Liver (tissue), 9 donors: Measurements from ENCODE around the gene LTBP2. TPM values are rescaled to one million over a fixed set of nuclear protein-coding genes. Genes with fewer than 3 reads are reported as not detected.

Experiments
- DNase-seq: peaks from one replicate; pipeline ENCODE4 v3.0.0-alpha.2; 2017; ENCODE audit warnings: low spot score
- H3K27ac ChIP-seq, 2 donors: one replicate each; pipeline ENCODE4 v1.7.0; 2013; ENCODE audit warnings: inconsistent platforms in 2 of 2, low read length in 2 of 2, control low read depth in 1 of 2, low read depth in 1 of 2, mild to moderate bottlenecking in 1 of 2
- H3K27me3 ChIP-seq, 4 donors: one replicate each; pipeline versions ENCODE4 v1.6.1 to v1.7.0; 2013; ENCODE audit warnings: low read length in 3 of 4, inconsistent platforms in 1 of 4, mild to moderate bottlenecking in 1 of 4, moderate library complexity in 1 of 4; ENCODE audit not compliant: control insufficient read depth in 4 of 4, insufficient read depth in 4 of 4
- H3K36me3 ChIP-seq, 4 donors: one replicate each; pipeline versions ENCODE4 v1.6.1 to v1.7.0; 2013; ENCODE audit warnings: low read length in 3 of 4, mild to moderate bottlenecking in 3 of 4, low read depth in 1 of 4, moderate library complexity in 1 of 4; ENCODE audit not compliant: control insufficient read depth in 4 of 4, insufficient read depth in 3 of 4
- H3K4me1 ChIP-seq, 4 donors: one replicate each; pipeline versions ENCODE4 v1.6.1 to v1.7.0; 2013; ENCODE audit warnings: low read length in 3 of 4, mild to moderate bottlenecking in 3 of 4, moderate library complexity in 1 of 4; ENCODE audit not compliant: control insufficient read depth in 4 of 4, insufficient read depth in 4 of 4
- H3K4me3 ChIP-seq, 3 donors: one replicate each; pipeline versions ENCODE4 v1.6.1 to v1.7.0; 2013; ENCODE audit warnings: low read length in 3 of 3, control low read depth in 1 of 3, low read depth in 1 of 3, mild to moderate bottlenecking in 1 of 3
- H3K9ac ChIP-seq, 2 donors: one replicate each; pipeline ENCODE4 v1.7.0; 2013; ENCODE audit warnings: low read length in 2 of 2, mild to moderate bottlenecking in 2 of 2, moderate library complexity in 2 of 2, control low read depth in 1 of 2, low read depth in 1 of 2
- H3K9me3 ChIP-seq, 4 donors: one replicate each; pipeline versions ENCODE4 v1.6.1 to v1.7.0; 2013; ENCODE audit warnings: low read length in 3 of 4; ENCODE audit not compliant: control insufficient read depth in 4 of 4
- EGR1 ChIP-seq, 2 donors: IDR thresholded peaks; 2 replicates each; pipeline ENCODE4 v1.6.1; 2016 to 2018; ENCODE audit warnings: antibody characterized with exemption in 2 of 2, low read depth in 2 of 2
- FOXA1 ChIP-seq: IDR thresholded peaks from 2 replicates; pipeline ENCODE4 v1.6.1; 2016; ENCODE audit warnings: antibody characterized with exemption
- FOXA2 ChIP-seq: IDR thresholded peaks from 2 replicates; pipeline ENCODE4 v1.6.1; 2016; ENCODE audit warnings: antibody characterized with exemption
- GABPA ChIP-seq, 2 donors: IDR thresholded peaks in 1 of 2; conservative IDR thresholded peaks in 1 of 2; 2 replicates each; pipeline ENCODE4 v1.6.1; 2016; ENCODE audit warnings: antibody characterized with exemption in 2 of 2, mild to moderate bottlenecking in 1 of 2, moderate library complexity in 1 of 2
- HNF4A ChIP-seq, 2 donors: conservative IDR thresholded peaks; 2 replicates each; pipeline ENCODE4 v1.6.1; 2016; ENCODE audit warnings: antibody characterized with exemption in 2 of 2, mild to moderate bottlenecking in 2 of 2
- HNF4G ChIP-seq: IDR thresholded peaks from 2 replicates; pipeline ENCODE4 v1.6.1; 2016; ENCODE audit warnings: antibody characterized with exemption
- JUND ChIP-seq, 2 donors: IDR thresholded peaks; 2 replicates each; pipeline ENCODE4 v1.6.1; 2016; ENCODE audit warnings: antibody characterized with exemption in 2 of 2
- NR2F2 ChIP-seq: IDR thresholded peaks from 2 replicates; pipeline ENCODE4 v1.6.1; 2016; ENCODE audit warnings: antibody characterized with exemption
- RAD21 ChIP-seq, 2 donors: IDR thresholded peaks; 2 replicates each; pipeline ENCODE4 v1.6.1; 2016; ENCODE audit warnings: antibody characterized with exemption in 2 of 2, mild to moderate bottlenecking in 2 of 2
- REST ChIP-seq: IDR thresholded peaks from 2 replicates; pipeline ENCODE4 v1.6.1; 2016; ENCODE audit warnings: antibody characterized with exemption, mild to moderate bottlenecking
- RXRA ChIP-seq, 2 donors: IDR thresholded peaks; 2 replicates each; pipeline ENCODE4 v1.6.1; 2017 to 2018; ENCODE audit warnings: antibody characterized with exemption in 2 of 2, mild to moderate bottlenecking in 1 of 2
- SP1 ChIP-seq: IDR thresholded peaks from 2 replicates; pipeline ENCODE4 v1.6.1; 2018; ENCODE audit warnings: antibody characterized with exemption, mild to moderate bottlenecking
- TAF1 ChIP-seq: conservative IDR thresholded peaks from 2 replicates; pipeline ENCODE4 v1.6.1; 2016; ENCODE audit warnings: antibody characterized with exemption, mild to moderate bottlenecking
- YY1 ChIP-seq: IDR thresholded peaks from 2 replicates; pipeline ENCODE4 v1.6.1; 2016; ENCODE audit warnings: antibody characterized with exemption, mild to moderate bottlenecking
- WGBS: extraction: QIAGEN DNeasy Blood & Tissue Kit; methylation state at CpG from one replicate; pipeline ENCODE4 v1.1.7; 2013; 5-methylcytosine and 5-hydroxymethylcytosine counted together
- polyA plus RNA-seq, 2 donors: library from polyadenylated mRNA; stranded (reverse) in 1 of 2; unstranded in 1 of 2; fragments of 200-250 nt in 1 of 2; fragments of >200 nt in 1 of 2; fragmentation: Nextera tagmentation in 1 of 2; extraction: Ambion mirVana in 1 of 2; gene quantifications; one replicate each; pipeline versions ENCODE4 v1.2.1 to v1.2.3, GENCODE V29; 2013 to 2015
- total RNA-seq, 2 donors: library from RNA; depleted of rRNA; stranded (reverse); fragments of >200 nt; gene quantifications; one replicate each; pipeline ENCODE4 v1.2.3, GENCODE V29; 2014
- TF ChIP-seq, protein P1 (sequence below): IDR thresholded peaks from 2 replicates; pipeline ENCODE4 v1.6.1; 2016; ENCODE audit warnings: antibody characterized with exemption
- TF ChIP-seq, protein P2 (sequence below): IDR thresholded peaks from 2 replicates; pipeline ENCODE4 v1.6.1; 2016; ENCODE audit warnings: antibody characterized with exemption
- TF ChIP-seq, protein P3 (sequence below): fragments of 150-350 bp; IDR thresholded peaks from 2 replicates; pipeline ENCODE4 v1.5.1; 2017; ENCODE audit warnings: improper control_type of control experiment, low read depth, low read length; ENCODE audit not compliant: missing input control
- TF ChIP-seq, protein P4 (sequence below): IDR thresholded peaks from 2 replicates; pipeline ENCODE4 v1.6.1; 2016; ENCODE audit warnings: antibody characterized with exemption
- donor health status: healthy.
- donor health status: healthy.
- donor health status: healthy.
- donor health status: healthy.
- donor health status: healthy.

Gene LTBP2
- total and polyA plus RNA-seq, 4 donors: 0.24 to 1.3 (median 0.89) TPM

DNA sequence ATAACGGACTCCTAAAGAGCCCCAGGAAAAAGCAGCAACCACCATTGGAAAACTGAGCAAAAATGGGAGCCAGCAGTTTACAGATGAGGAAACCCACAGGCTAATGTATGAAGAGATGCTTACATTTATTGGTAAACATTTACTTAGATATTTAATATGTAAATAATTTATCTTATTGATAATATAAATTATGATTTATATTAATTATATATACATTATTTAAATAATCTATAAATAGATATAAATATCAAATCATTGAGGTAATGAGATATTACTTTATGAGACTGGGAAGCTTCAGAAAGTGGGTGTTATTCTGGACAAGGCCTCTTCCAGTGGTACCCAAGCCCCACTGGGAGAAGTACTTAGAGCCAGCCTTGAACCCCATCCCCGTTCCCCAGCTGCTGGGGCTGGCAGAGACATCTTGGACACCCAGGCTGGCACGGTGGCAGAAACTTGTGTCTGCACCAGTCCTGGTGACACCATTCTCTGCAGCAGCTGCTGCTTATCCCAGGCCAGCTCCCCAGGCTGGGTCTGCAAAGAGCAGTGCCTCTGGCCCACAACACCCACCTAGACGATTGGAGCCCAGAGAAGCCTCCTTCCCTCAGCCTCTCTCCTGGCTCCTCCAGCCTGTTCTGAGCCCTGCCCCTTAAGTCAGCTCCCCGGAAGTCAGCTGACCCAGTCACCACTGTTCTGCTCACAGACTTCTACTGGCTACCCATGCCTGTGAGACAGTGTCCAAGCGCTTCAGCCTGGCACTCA, 92.5 kb downstream of the LTBP2 start:
- DNase-seq: no peak
- 83% methylated on average over 6 of the region's 6 CpGs for WGBS
- TF ChIP-seq EGR1 (IDR thresholded peaks at IDR 0.05; ENCODE audit: low read depth in 2 of 2): no peak
- TF ChIP-seq REST: no peak
- no peak for TF ChIP-seq YY1
- TF ChIP-seq JUND (IDR thresholded peaks at IDR 0.05): no peak
- TF ChIP-seq HNF4A (conservative IDR thresholded peaks at IDR 0.05): no peak
- no peak for TF ChIP-seq FOXA1
- no peak for TF ChIP-seq GABPA (IDR thresholded peaks at IDR 0.05 in 1 of 2, conservative IDR thresholded peaks at IDR 0.05 in 1 of 2)
- TF ChIP-seq, protein P1, sequence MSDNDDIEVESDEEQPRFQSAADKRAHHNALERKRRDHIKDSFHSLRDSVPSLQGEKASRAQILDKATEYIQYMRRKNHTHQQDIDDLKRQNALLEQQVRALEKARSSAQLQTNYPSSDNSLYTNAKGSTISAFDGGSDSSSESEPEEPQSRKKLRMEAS: no peak
- no peak for TF ChIP-seq FOXA2
- TF ChIP-seq, protein P2, sequence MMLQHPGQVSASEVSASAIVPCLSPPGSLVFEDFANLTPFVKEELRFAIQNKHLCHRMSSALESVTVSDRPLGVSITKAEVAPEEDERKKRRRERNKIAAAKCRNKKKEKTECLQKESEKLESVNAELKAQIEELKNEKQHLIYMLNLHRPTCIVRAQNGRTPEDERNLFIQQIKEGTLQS: no peak
- no peak for TF ChIP-seq HNF4G
- TF ChIP-seq SP1: no peak
- TF ChIP-seq RXRA (IDR thresholded peaks at IDR 0.05): no peak
- no peak for TF ChIP-seq NR2F2
- TF ChIP-seq RAD21 (IDR thresholded peaks at IDR 0.05): no peak
- TF ChIP-seq, protein P3, sequence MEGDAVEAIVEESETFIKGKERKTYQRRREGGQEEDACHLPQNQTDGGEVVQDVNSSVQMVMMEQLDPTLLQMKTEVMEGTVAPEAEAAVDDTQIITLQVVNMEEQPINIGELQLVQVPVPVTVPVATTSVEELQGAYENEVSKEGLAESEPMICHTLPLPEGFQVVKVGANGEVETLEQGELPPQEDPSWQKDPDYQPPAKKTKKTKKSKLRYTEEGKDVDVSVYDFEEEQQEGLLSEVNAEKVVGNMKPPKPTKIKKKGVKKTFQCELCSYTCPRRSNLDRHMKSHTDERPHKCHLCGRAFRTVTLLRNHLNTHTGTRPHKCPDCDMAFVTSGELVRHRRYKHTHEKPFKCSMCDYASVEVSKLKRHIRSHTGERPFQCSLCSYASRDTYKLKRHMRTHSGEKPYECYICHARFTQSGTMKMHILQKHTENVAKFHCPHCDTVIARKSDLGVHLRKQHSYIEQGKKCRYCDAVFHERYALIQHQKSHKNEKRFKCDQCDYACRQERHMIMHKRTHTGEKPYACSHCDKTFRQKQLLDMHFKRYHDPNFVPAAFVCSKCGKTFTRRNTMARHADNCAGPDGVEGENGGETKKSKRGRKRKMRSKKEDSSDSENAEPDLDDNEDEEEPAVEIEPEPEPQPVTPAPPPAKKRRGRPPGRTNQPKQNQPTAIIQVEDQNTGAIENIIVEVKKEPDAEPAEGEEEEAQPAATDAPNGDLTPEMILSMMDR: no peak
- TF ChIP-seq, protein P4, sequence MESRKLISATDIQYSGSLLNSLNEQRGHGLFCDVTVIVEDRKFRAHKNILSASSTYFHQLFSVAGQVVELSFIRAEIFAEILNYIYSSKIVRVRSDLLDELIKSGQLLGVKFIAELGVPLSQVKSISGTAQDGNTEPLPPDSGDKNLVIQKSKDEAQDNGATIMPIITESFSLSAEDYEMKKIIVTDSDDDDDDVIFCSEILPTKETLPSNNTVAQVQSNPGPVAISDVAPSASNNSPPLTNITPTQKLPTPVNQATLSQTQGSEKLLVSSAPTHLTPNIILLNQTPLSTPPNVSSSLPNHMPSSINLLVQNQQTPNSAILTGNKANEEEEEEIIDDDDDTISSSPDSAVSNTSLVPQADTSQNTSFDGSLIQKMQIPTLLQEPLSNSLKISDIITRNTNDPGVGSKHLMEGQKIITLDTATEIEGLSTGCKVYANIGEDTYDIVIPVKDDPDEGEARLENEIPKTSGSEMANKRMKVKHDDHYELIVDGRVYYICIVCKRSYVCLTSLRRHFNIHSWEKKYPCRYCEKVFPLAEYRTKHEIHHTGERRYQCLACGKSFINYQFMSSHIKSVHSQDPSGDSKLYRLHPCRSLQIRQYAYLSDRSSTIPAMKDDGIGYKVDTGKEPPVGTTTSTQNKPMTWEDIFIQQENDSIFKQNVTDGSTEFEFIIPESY: no peak
- TF ChIP-seq TAF1: no peak

More for the DNA sequence above, 92.5 kb downstream of the LTBP2 start:
- H3K9ac ChIP-seq: no peak overlapping the region
- H3K4me1 ChIP-seq: no peaks in the 10 kb centered on the region
- H3K27ac ChIP-seq: no peak overlapping the region
- no peaks in the 10 kb centered on the region for H3K27me3 ChIP-seq
- H3K4me3 ChIP-seq: no peak overlapping the region
- H3K9me3 ChIP-seq: no peaks in the 10 kb centered on the region
- no peaks in the 10 kb centered on the region for H3K36me3 ChIP-seq
